IMR-90 (cell line): ENCODE measurements around the gene AFMID.

Source experiments
- CEBPB ChIP-seq: IDR thresholded peaks from 2 replicates; pipeline ENCODE4 v1.6.1; 2012; ENCODE audit warnings: low read depth, low read length, improper control_type of control experiment
- FOS ChIP-seq: fragments of 150-350 bp; IDR thresholded peaks from 2 replicates; pipeline ENCODE4 v1.6.1; 2016; ENCODE audit warnings: low read depth, low read length
- MAFK ChIP-seq: IDR thresholded peaks from 2 replicates; pipeline ENCODE4 v1.6.1; 2012; ENCODE audit warnings: low read depth, low read length, improper control_type of control experiment
- MAZ ChIP-seq: IDR thresholded peaks from 2 replicates; pipeline ENCODE4 v1.6.1; 2012; ENCODE audit warnings: low read depth, mild to moderate bottlenecking, low read length, improper control_type of control experiment, moderate library complexity, borderline replicate concordance
- MXI1 ChIP-seq: IDR thresholded peaks from 2 replicates; pipeline ENCODE4 v1.6.1; 2012; ENCODE audit warnings: low read depth, mild to moderate bottlenecking, low read length, moderate library complexity, borderline replicate concordance
- NFE2L2 ChIP-seq: fragments of 150-350 bp; IDR thresholded peaks from 2 replicates; pipeline ENCODE4 v1.6.1; 2016; ENCODE audit warnings: low read depth, mild to moderate bottlenecking, low read length
- POLR2A ChIP-seq: IDR thresholded peaks from 2 replicates; pipeline ENCODE4 v1.6.1; 2012; ENCODE audit warnings: mild to moderate bottlenecking, low read depth, low read length
- RAD21 ChIP-seq: IDR thresholded peaks from 2 replicates; pipeline ENCODE4 v1.6.1; 2012; ENCODE audit warnings: low read length, improper control_type of control experiment
- RCOR1 ChIP-seq: IDR thresholded peaks from 2 replicates; pipeline ENCODE4 v1.6.1; 2012; ENCODE audit warnings: mild to moderate bottlenecking, low read length, improper control_type of control experiment; ENCODE audit not compliant: insufficient replicate concordance
- RFX5 ChIP-seq: IDR thresholded peaks from 2 replicates; pipeline ENCODE4 v1.8.0; 2012; ENCODE audit warnings: low read depth, mild to moderate bottlenecking, low read length, moderate library complexity
- SMC3 ChIP-seq: fragments of 150-350 bp; IDR thresholded peaks from 2 replicates; pipeline ENCODE4 v1.6.1; 2016; ENCODE audit warnings: low read depth, mild to moderate bottlenecking, antibody characterized with exemption, low read length, moderate library complexity
- TF ChIP-seq, protein P1 (sequence below): fragments of 150-350 bp; IDR thresholded peaks from 2 replicates; pipeline ENCODE4 v1.6.1; 2017; ENCODE audit warnings: mild to moderate bottlenecking, antibody characterized with exemption, low read length, low read depth
- TF ChIP-seq, protein P2 (sequence below): conservative IDR thresholded peaks from 2 replicates; pipeline ENCODE4 v1.5.1; 2012; ENCODE audit warnings: mild to moderate bottlenecking, low read depth, low read length, improper control_type of control experiment

DNA sequence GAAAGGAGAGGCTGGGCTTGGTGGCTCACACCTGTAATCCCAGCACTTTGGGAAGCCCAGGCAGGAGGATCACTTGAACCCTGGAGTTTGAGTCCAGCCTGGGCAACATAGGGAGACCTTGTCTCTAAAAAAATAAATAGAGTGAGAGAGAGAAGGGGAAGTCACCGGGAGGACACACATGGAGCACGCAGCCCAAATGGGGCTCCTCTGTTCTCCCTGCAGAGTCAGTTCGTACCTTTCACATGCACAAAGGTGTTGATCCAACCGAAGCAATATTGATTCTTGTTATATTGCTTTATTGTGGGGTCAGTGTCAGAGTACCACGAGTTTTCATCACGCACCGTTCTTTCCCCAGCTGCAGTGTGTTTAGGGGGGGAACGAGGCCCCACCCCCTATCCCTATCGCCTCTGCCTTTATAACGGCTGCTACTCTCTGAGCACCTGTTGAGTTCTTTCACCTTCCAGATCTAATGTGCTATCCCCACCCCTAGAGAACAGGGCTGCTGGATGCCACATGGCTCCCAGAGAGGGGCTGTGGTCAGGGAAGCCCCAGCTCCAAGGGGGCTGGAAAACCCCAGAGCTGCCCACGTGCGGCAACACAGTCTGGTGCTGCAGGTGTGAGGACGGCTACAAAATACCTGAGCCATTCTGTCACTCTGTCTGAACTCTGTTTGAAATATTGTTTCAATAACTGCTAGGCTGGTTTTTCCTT lies 43.2 kb downstream of the AFMID start:
- TF ChIP-seq, protein P1, sequence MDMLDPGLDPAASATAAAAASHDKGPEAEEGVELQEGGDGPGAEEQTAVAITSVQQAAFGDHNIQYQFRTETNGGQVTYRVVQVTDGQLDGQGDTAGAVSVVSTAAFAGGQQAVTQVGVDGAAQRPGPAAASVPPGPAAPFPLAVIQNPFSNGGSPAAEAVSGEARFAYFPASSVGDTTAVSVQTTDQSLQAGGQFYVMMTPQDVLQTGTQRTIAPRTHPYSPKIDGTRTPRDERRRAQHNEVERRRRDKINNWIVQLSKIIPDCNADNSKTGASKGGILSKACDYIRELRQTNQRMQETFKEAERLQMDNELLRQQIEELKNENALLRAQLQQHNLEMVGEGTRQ: no peak
- TF ChIP-seq CEBPB (no peak), SMC3 (no peak), POLR2A (no peak), RFX5 (no peak), MAFK (no peak), RCOR1 (no peak), FOS (no peak), MXI1 (no peak), RAD21 (no peak), NFE2L2 (no peak), MAZ (no peak)
- TF ChIP-seq, protein P2, sequence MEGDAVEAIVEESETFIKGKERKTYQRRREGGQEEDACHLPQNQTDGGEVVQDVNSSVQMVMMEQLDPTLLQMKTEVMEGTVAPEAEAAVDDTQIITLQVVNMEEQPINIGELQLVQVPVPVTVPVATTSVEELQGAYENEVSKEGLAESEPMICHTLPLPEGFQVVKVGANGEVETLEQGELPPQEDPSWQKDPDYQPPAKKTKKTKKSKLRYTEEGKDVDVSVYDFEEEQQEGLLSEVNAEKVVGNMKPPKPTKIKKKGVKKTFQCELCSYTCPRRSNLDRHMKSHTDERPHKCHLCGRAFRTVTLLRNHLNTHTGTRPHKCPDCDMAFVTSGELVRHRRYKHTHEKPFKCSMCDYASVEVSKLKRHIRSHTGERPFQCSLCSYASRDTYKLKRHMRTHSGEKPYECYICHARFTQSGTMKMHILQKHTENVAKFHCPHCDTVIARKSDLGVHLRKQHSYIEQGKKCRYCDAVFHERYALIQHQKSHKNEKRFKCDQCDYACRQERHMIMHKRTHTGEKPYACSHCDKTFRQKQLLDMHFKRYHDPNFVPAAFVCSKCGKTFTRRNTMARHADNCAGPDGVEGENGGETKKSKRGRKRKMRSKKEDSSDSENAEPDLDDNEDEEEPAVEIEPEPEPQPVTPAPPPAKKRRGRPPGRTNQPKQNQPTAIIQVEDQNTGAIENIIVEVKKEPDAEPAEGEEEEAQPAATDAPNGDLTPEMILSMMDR: no peak
